Brain microvascular endothelial cell (primary cell): ENCODE results near the gene TMPRSS15.

Experiments
- DNase-seq: peaks from one replicate; pipeline ENCODE4 v3.0.0-alpha.2; 2020
- H3K27ac ChIP-seq: fragments of 250-450 bp; sonication (Bioruptor Pico); 2 replicates; pipeline ENCODE4 v1.5.1; 2020; ENCODE audit warnings: mild to moderate bottlenecking, moderate library complexity
- H3K27me3 ChIP-seq: fragments of 250-450 bp; sonication (Bioruptor Pico); replicated peaks from 2 replicates; pipeline ENCODE4 v1.5.1; 2020; ENCODE audit warnings: mild to moderate bottlenecking
- H3K36me3 ChIP-seq: fragments of 250-450 bp; sonication (Bioruptor Pico); replicated peaks from 2 replicates; pipeline ENCODE4 v1.5.1; 2020; ENCODE audit warnings: mild to moderate bottlenecking
- H3K4me3 ChIP-seq: 2 replicates; pipeline ENCODE4 v1.5.1; 2011; ENCODE audit warnings: low read depth, mild to moderate bottlenecking, control low read depth, low read length, moderate library complexity
- in situ Hi-C: cut with HindIII; loops from 2 replicates; pipeline ENCODE4 v1.10.0; 2017; ENCODE audit warnings: low sequenced_read_pairs, low pct_ligation_motif_present
- TF ChIP-seq, protein P1 (sequence below): IDR thresholded peaks from 2 replicates; pipeline ENCODE4 v1.5.1; 2011; ENCODE audit warnings: low read depth, mild to moderate bottlenecking, moderate library complexity, low read length, control low read depth, inconsistent platforms; ENCODE audit errors: missing control alignments

Gene TMPRSS15

DNA sequence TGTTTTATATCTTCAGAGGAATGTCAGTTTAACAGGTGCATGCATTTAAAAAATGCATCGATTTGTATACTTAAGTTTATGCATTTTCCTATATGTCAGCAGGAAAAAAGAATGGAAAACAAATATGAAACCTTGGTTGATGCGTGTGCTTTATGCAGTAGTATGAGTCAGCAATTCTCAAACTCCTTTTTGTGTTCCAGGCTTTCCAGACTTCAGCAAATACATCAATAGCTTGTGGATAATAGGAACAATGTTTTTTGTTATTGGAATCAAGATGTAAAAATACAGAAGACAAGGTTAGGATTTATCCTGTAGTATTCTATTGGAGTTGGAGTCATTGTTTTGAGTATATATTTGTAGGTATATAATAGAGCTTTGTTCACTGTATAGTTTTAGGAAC is 113.7 kb downstream of the TMPRSS15 start:
- H3K27me3 ChIP-seq: no peaks in the 10 kb centered on the region
- TF ChIP-seq, protein P1, sequence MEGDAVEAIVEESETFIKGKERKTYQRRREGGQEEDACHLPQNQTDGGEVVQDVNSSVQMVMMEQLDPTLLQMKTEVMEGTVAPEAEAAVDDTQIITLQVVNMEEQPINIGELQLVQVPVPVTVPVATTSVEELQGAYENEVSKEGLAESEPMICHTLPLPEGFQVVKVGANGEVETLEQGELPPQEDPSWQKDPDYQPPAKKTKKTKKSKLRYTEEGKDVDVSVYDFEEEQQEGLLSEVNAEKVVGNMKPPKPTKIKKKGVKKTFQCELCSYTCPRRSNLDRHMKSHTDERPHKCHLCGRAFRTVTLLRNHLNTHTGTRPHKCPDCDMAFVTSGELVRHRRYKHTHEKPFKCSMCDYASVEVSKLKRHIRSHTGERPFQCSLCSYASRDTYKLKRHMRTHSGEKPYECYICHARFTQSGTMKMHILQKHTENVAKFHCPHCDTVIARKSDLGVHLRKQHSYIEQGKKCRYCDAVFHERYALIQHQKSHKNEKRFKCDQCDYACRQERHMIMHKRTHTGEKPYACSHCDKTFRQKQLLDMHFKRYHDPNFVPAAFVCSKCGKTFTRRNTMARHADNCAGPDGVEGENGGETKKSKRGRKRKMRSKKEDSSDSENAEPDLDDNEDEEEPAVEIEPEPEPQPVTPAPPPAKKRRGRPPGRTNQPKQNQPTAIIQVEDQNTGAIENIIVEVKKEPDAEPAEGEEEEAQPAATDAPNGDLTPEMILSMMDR: no peak
- no peaks in the 10 kb centered on the region for H3K36me3 ChIP-seq
- DNase-seq: no peak
- no peak overlapping the region for H3K27ac ChIP-seq
- no peak overlapping the region for H3K4me3 ChIP-seq
- in situ Hi-C loops: no loop called here

DNA sequence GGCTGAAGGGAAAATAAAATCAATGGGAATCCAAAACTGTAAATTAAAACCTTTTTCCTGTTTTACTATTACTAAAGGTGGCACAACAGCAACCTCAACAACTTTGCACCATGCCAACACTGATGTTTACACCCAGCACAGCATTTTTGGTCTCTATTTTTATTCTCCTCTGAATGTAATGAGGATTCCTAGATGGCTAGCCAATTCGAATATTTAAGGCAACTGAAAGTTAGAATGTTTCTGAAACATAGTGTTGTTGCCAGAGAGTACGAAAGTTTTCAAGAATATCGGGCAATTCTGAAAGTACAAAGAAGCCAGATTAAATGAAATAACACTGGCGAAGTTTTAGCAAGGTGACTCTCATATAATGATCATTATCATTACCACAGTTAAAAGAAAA is 118.2 kb downstream of the TMPRSS15 start:
- Histone ChIP-seq H3K27ac (no peak overlapping the region), H3K4me3 (no peak overlapping the region), H3K27me3 (no peaks in the 10 kb centered on the region), H3K36me3 (no peaks in the 10 kb centered on the region)
- in situ Hi-C loops: no loop called here
- DNase-seq: no peak
- TF ChIP-seq, protein P1: no peak

DNA sequence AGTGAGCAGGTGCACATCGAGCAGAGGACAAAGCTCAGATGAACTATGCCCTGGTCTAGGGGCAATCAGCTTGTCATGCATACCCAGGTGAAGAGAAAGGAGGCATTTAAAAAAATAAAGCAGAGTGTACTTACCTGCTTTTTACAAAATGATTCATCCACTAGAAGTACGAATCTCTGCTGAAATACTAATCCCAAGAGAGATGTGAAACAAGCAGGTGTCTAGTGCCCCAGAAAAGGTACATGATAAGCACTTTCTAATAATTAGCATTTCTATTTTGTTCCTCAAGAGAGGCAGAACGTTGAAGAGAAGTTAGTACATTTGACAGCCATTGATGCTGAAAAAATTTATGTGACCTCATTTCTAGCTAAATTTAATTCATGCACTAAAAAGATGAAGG is 127.8 kb downstream of the TMPRSS15 start:
- Histone ChIP-seq H3K4me3 (no peak overlapping the region), H3K27me3 (no peaks in the 10 kb centered on the region), H3K36me3 (no peaks in the 10 kb centered on the region), H3K27ac (no peak overlapping the region)
- in situ Hi-C loops: no loop called here
- TF ChIP-seq, protein P1: no peak
- DNase-seq: no peak

DNA sequence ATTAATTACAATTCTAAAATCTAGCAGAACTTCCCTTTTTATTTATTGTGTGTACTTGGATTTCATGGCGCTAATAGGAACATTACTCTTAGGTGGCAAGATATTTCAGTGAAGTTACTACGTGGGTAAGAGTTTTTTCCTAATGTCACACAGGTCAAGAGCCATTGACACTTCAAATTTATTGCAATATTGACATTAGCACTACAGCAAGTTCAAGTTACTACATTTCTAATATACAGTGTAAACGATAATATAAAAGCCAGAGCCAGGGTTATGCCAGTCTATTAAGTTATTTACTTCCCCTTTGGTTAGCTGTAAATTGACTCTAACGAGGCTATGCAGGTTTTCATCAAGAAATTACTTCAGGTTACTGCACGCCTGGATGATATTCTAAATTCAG is 129.2 kb downstream of the TMPRSS15 start:
- DNase-seq: no peak
- in situ Hi-C loops: no loop called here
- TF ChIP-seq, protein P1: no peak

DNA sequence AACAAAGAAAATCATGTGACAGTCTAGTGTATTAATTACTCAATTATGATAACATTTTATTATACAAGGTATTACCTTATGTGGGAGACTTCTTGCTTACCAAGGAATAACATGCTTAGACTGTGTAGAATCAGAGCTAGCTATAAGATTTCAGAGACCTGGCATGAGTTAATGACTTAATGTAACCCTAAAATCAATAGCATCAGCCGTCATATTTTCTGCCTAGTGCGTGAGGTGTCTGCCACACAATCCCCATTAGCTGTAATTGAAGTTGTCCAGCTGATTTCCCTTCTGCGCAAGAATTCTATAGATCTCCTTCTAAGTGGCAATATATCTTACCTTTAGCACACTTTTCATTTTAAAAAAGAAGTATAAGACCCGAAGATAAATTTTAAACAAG is 130.2 kb downstream of the TMPRSS15 start:
- TF ChIP-seq, protein P1: no peak
- no peaks in the 10 kb centered on the region for H3K36me3 ChIP-seq
- H3K27me3 ChIP-seq: no peaks in the 10 kb centered on the region
- in situ Hi-C loops: no loop called here
- H3K27ac ChIP-seq: no peak overlapping the region
- no peak overlapping the region for H3K4me3 ChIP-seq
- DNase-seq: no peak

More for the DNA sequence above, 129.2 kb downstream of the TMPRSS15 start:
- no peaks in the 10 kb centered on the region for H3K36me3 ChIP-seq
- H3K27ac ChIP-seq: no peak overlapping the region
- H3K27me3 ChIP-seq: no peaks in the 10 kb centered on the region
- H3K4me3 ChIP-seq: no peak overlapping the region

DNA sequence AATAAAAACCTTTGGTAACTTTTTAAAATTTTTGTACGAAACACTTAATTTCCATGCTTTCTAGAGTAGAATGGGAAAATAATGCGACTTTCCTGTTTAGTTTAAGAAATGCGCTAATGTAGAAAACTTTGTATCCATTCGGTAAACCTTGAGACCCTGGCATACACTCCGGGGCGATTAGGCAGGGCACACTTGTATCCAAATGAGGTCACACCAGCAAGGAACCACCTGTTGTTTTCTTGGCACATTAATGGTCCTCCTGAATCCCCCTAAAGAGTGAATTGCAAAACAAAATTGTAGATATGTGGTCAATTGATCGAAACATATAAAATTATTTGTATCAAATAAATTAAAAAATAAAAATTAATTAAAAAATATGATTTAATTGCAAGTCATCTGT is 133.7 kb downstream of the TMPRSS15 start:
- no peak overlapping the region for H3K4me3 ChIP-seq
- H3K36me3 ChIP-seq: no peaks in the 10 kb centered on the region
- no peak overlapping the region for H3K27ac ChIP-seq
- TF ChIP-seq, protein P1: no peak
- DNase-seq: no peak
- no peaks in the 10 kb centered on the region for H3K27me3 ChIP-seq
- in situ Hi-C loops: no loop called here
